BJ (cell line): ENCODE measurements around the gene RNF214. TPM values are rescaled to one million over a fixed set of nuclear protein-coding genes. Genes with fewer than 3 reads are reported as not detected.

Experiments used
- CTCF ChIA-PET: fragments of 350-600 bp; formaldehyde crosslinking; extraction: SDS; loops from one replicate; lab custom pipeline; 2021; ENCODE audit warnings: antibody characterized with exemption, inconsistent platforms; lab: Yijun Ruan, JAX
- POLR2A ChIA-PET: fragments of 300-600 bp; sonication (Branson Sonifier 250); formaldehyde crosslinking; extraction: SDS; loops from one replicate; lab custom pipeline; 2021; ENCODE audit warnings: antibody characterized with exemption; lab: Charles Lee
- DNase-seq: peaks from one replicate; pipeline ENCODE4 v3.0.0-alpha.2; 2011; ENCODE audit warnings: low read depth
- H3K27me3 ChIP-seq: 2 replicates; pipeline ENCODE4 v1.6.0; 2011; ENCODE audit warnings: low read length; ENCODE audit not compliant: control insufficient read depth, insufficient read depth
- H3K36me3 ChIP-seq: 2 replicates; pipeline ENCODE4 v1.5.1; 2011; ENCODE audit warnings: low read length; ENCODE audit not compliant: control insufficient read depth, insufficient read depth
- H3K4me3 ChIP-seq: 2 replicates; pipeline ENCODE4 v1.5.1; 2011; ENCODE audit warnings: low read depth, mild to moderate bottlenecking, control low read depth, low read length
- CTCF ChIP-seq: IDR thresholded peaks from 2 replicates; pipeline ENCODE4 v1.5.1; 2011; ENCODE audit warnings: low read depth, mild to moderate bottlenecking, control low read depth, inconsistent platforms, low read length, moderate library complexity; ENCODE audit not compliant: insufficient read depth
- polyA plus RNA-seq: library from polyadenylated mRNA; depleted of rRNA; stranded (reverse); fragments of >200 nt; gene quantifications from 2 replicates; pipeline ENCODE4 v1.2.3, GENCODE V29; 2011

Gene RNF214
- polyA plus RNA-seq, 1 experiment, result 17.1 TPM

GRCh38 chr11:117230286-117230961 is 2.0 kb upstream of the RNF214 start:
- CTCF ChIA-PET, result interaction anchor here (0.6 to 2.8 kb wide), 5 partner anchors 9 to 125 kb away, joined by 3 to 19 read pairs (median 3); partner anchors contain the start of gene SIDT2
- no peak overlapping the region for H3K4me3 ChIP-seq
- DNase-seq, result no peak

GRCh38 chr11:117230999-117231841 is 1.3 kb upstream of the RNF214 start:
- Histone ChIP-seq H3K4me3 (peak overlapping the region; percentile 89), H3K27me3 (no peaks in the 10 kb centered on the region), H3K36me3 (peaks cover 22% of the 10 kb centered on the region)
- DNase-seq, result no peak
- CTCF ChIA-PET, result interaction anchor here (0.8 to 2.8 kb wide), 12 partner anchors 9 to 180 kb away, joined by 3 to 19 read pairs (median 4); partner anchors contain the start of genes PAFAH1B2 and SIDT2
- TF ChIP-seq CTCF, result no peak
- POLR2A ChIA-PET, result interaction anchor here (1.0 kb wide), 1 partner anchor 53 kb away, joined by 3 read pairs; the partner anchor contains the start of gene SIDT2

More at GRCh38 chr11:117230286-117230961, 2.0 kb upstream of the RNF214 start:
- Histone ChIP-seq H3K36me3 (peaks cover 22% of the 10 kb centered on the region), H3K27me3 (no peaks in the 10 kb centered on the region)
- TF ChIP-seq CTCF, result no peak
- POLR2A ChIA-PET, result interaction anchor here (0.6 kb wide), 1 partner anchor 487 kb away, joined by 3 read pairs; no protein-coding TSS in a partner anchor

GRCh38 chr11:117231842-117232091 is 704 bp upstream of the RNF214 start, which contains the start of gene PCSK7:
TSS of gene PCSK7 (minus strand) at chr11:117232073. CDS start at chr11:117229844, 2,229 bp downstream.
- H3K4me3 ChIP-seq, result peak within 1 kb of the TSS; percentile 89
- ChIA-PET CTCF (interaction anchor here (0.8 to 2.8 kb wide), 10 partner anchors 10 to 179 kb away, joined by 3 to 19 read pairs (median 5); partner anchors contain the start of genes PAFAH1B2 and SIDT2), POLR2A (interaction anchor here (1.0 kb wide), 1 partner anchor 53 kb away, joined by 3 read pairs; the partner anchor contains the start of gene SIDT2)
- DNase-seq, result no peak
- H3K27me3 ChIP-seq, result no peaks in the 10 kb centered on the region
- peaks cover 22% of the 10 kb centered on the region for H3K36me3 ChIP-seq
- TF ChIP-seq CTCF, result no peak

- CTCF ChIA-PET, result interaction anchor here (1.3 to 2.8 kb wide), 4 partner anchors 11 to 111 kb away, joined by 3 to 19 read pairs (median 7); partner anchors contain the start of gene SIDT2
- Histone ChIP-seq H3K4me3 (peak overlapping the region; percentile 89), H3K27me3 (no peaks in the 10 kb centered on the region), H3K36me3 (peaks cover 14% of the 10 kb centered on the region)
- POLR2A ChIA-PET, result no interaction called here
- no peak for DNase-seq
- TF ChIP-seq CTCF, result no peak
Observed at GRCh38 chr11:117232911-117233409, 489 bp downstream of the RNF214 start.
